Measurements from ENCODE around the gene PPP1R9A.

PPP1R9A gene

DNA sequence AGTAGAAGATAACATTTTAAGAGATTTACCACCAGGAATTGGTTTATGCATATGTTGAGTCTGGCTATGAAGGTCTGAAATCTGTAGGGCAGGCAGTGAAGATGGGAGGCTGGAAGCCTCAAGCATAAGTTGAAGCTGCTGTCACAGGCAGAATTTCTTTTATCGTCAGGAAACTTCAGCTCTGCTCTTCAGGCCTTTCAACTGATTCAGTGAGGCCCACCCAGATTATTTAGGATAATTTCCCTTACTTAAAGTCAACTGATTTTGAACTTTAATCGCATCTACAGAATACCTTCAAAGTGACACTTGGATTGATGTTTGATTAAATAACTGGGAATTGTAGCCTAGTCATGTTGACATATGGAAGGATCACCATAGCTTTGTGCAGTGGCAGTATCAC is 190.5 kb downstream of the PPP1R9A start:
- TF ChIP-seq ZNF274 (IDR thresholded peaks at IDR 0.05; ENCODE audit: low read depth, low read length): no peak
- no peak overlapping the region for H3K4me3 ChIP-seq (ENCODE audit: low read length)

DNA sequence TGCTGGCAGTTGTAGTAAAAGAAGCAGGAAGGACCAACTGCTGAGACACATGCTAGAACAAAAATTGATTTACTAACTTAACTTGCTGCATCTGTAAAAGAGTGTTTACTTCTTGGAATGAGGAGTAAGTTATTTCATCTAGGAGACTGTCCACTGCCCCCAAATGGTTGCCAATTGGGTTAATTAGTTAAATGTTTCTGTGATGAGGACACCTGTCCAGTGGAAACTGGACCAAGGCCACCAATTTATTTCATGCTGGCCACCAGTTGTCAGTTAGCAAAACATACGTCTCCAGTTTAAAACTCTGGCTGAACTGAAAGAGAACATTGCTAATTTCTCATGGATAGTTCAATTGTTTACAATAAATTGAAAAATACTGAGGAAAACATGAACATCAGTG is 191.7 kb downstream of the PPP1R9A start:
- TF ChIP-seq ZNF274 (IDR thresholded peaks at IDR 0.05; ENCODE audit: low read depth, low read length): no peak
- H3K4me3 ChIP-seq (ENCODE audit: low read length): no peak overlapping the region

DNA sequence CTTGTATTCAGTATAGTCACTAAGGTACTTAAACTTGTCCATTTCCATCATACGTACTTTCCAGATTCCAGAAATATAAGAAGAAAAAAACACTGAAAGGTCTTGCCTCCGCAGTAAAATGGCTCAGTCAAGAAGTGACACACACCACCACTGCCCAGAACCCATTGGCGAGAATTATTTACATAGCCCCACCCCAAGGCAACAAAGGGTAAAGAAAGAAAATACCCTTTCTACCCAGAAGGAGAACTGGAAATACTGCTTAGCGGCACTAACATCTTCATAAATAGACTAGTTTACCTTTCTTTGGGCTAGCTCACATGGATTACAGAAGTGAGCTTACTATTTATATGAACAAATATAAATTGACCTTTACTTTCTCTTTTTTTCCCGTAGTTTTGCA is 194.0 kb downstream of the PPP1R9A start:
- no peak for TF ChIP-seq ZNF274 (IDR thresholded peaks at IDR 0.05; ENCODE audit: low read depth, low read length)
- no peak overlapping the region for H3K4me3 ChIP-seq (ENCODE audit: low read length)

DNA sequence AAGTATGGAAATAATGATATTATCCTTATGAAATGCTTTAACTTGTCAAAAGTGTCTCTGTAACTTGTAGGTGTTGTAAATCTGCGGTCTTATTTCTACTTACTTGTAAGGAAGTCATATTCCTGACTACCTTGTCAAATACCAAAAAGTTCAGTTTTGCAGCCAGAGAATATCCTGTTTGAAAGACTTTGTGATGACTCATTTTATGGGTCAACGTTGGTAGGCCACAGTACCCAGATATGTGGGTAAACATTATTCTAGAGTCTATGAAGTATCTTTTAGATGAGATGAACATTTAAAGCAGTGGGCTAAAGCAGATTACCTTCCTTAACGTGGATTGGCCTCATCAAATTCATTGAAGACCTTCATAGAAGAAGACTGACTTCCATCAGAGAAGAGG is 195.3 kb downstream of the PPP1R9A start:
- no peak for TF ChIP-seq ZNF274 (IDR thresholded peaks at IDR 0.05; ENCODE audit: low read depth, low read length)

DNA sequence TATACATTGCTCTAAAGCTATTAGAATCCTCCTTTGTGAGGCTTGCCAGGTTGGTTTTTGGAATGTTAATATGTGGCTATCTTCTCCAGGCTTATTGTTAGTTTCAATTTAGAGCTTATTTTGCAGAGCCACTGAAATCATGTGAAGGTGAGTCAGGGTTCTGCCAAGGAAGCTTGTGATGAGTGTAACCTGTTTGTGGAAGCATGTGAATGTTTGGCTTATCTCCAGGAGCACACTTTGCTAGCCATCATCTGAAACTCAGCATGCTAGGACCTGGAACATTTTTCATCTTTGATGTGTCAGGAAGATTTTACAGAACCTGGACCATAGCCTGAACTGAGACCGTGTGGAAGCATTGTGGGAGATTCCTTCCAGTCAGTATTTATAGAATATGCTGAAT is 197.3 kb downstream of the PPP1R9A start:
- TF ChIP-seq ZNF274 (IDR thresholded peaks at IDR 0.05; ENCODE audit: low read depth, low read length): no peak

More for the DNA sequence above, 195.3 kb downstream of the PPP1R9A start:
- H3K4me3 ChIP-seq (ENCODE audit: low read length): no peak overlapping the region

DNA sequence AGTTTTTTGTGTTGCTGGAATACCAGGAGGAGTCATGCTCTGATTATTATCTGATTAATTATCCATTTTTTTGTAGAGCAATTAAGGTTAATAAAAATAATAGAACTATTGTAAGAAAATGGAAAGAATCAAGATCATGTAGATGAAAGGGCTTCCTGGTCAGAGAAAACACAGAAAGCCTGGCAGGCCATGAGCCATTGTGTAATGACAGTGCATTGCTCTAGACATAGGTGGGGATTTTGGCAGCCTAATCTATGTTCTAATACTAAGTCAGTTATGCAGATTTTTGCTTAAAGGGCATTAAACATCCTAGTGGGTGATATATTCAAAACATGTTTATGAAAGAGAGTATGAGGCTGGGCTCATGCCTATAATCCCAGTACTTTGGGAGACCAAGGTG is 198.2 kb downstream of the PPP1R9A start:
- no peak overlapping the region for H3K4me3 ChIP-seq (ENCODE audit: low read length)
- TF ChIP-seq ZNF274 (IDR thresholded peaks at IDR 0.05; ENCODE audit: low read depth, low read length): no peak

More for the DNA sequence above, 197.3 kb downstream of the PPP1R9A start:
- no peak overlapping the region for H3K4me3 ChIP-seq (ENCODE audit: low read length)

DNA sequence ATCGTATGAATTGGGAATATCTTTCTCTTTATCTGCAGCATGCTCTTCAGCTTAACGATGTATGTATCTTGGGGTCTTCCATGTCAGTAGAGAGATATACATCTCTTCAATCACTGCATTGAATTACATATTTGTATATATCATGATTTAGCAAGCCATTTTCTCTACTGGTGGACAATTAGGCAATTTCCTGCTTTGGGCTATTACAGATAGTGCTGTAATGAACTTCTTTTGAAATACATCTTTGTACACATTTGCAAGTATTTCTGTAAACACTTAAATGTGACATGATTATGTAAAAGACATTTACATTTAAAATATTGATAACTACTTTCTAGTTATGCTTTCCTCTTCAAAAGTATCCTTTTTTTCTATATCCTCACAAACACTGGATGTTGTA is 199.0 kb downstream of the PPP1R9A start:
- H3K4me3 ChIP-seq (ENCODE audit: low read length): no peak overlapping the region
- TF ChIP-seq ZNF274 (IDR thresholded peaks at IDR 0.05; ENCODE audit: low read depth, low read length): no peak

DNA sequence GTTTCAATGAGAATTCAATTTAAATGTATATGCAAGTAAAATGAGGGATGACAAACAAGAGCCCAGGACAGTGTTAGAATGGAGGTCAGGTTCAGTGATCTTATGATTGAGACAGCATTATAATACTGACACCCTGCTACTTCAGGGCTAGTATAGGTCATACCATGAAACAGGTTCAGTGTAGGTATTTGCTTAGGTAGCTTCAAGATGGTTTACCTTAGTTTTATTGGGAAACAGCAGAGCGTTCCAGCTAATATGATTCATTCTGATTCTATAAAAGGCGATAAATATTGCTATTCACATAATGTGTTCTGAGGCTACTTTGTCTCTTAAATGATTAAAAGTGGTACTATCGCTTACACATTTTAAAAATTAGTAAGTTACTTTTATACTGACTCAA is 203.3 kb downstream of the PPP1R9A start:
- H3K4me3 ChIP-seq (ENCODE audit: low read length): no peak overlapping the region
- no peak for TF ChIP-seq ZNF274 (IDR thresholded peaks at IDR 0.05; ENCODE audit: low read depth, low read length)

DNA sequence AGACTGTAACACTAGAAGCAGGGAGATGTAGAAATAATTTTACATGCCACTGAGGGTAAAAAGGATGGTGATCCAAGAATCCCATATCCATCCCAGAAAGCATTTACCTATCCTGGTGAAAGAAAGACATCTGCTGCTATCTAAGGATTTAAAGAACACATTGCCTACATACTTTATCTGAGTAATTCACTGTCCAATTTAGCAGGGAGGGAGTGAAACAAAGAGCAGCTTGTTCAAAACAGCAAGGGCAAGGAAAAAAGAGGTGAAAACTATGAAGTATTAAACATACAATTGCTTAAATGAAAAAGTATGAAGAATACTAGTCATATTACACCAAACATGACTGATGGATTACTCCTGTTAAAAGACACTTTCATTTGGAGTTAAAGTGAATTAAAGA is 206.2 kb downstream of the PPP1R9A start:
- H3K4me3 ChIP-seq (ENCODE audit: low read length): no peak overlapping the region
- TF ChIP-seq ZNF274 (IDR thresholded peaks at IDR 0.05; ENCODE audit: low read depth, low read length): no peak

DNA sequence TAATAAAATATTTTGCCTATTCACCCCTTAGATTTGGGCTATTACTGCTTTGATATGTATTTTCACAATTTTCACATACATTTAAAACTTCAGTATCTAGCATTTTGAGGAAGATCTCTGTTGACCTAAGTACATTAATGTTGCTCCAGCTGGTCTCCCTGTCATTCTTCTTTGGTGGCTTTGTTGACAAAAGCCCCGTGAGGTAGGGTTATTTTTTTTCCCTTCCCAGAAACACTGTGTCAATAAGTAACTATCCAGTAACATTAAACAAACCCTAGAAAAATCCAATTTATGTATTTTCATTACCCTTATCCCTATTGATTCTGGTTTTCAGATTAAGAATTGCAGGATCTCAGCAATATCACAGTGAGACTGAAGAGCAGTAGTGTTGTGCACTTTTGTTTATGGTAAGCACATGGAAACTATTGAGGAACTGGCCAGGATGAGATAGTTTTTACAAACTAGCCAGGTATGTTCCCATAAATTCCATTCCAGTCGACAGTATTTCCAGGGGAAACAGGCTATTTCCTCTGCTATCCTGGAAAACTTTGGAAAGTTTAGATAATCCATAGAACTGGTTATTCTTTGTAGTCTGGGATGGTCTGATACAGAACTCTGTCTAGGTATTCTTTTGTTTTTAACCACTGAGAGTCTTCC is 218.8 kb downstream of the PPP1R9A start:
- no peak for TF ChIP-seq ZNF274 (IDR thresholded peaks at IDR 0.05; ENCODE audit: low read depth, low read length)
- H3K4me3 ChIP-seq (ENCODE audit: low read length): no peak overlapping the region

DNA sequence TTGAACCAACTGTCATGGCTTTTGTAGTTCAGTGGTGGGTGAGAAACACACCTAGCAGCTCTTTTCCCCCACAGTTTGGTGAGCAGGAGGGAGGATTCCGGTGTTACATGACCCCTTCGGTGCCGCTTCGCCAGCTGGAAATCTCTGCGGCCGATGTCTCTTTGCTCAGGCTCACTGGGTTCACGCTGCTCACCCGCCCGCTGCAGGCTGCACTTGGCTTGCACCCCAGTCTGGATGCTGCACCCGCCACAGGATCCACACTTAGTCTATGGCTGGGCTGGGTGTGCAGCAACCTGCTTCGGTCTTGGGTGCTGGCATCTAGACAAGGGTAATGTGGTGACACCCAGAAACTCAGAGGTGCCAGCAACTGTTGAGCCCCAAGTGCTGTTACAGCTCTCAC is 225.1 kb downstream of the PPP1R9A start:
- H3K4me3 ChIP-seq (ENCODE audit: low read length): no peak overlapping the region
- TF ChIP-seq ZNF274 (IDR thresholded peaks at IDR 0.05; ENCODE audit: low read depth, low read length): no peak

DNA sequence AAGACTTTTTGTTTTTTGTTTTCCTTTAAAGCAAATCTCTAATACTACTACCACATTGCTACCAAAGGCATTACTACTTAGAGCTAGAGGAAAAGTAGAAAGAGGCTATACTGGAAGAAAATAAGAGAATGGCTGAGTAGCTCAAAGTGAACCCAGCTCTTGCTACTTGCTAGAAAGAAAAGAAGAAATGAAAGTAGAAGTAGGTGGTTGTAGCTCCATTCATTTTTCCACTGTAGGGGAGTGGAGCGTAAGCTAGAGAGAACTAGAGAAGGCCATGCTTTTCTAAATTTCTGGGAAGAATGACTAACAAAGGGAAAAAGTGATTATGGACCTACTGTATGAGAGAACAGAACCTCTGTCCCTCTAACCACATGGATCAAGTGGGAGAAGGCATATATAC is 232.5 kb downstream of the PPP1R9A start:
- no peak for TF ChIP-seq ZNF274 (IDR thresholded peaks at IDR 0.05; ENCODE audit: low read depth, low read length)
- no peak overlapping the region for H3K4me3 ChIP-seq (ENCODE audit: low read length)

DNA sequence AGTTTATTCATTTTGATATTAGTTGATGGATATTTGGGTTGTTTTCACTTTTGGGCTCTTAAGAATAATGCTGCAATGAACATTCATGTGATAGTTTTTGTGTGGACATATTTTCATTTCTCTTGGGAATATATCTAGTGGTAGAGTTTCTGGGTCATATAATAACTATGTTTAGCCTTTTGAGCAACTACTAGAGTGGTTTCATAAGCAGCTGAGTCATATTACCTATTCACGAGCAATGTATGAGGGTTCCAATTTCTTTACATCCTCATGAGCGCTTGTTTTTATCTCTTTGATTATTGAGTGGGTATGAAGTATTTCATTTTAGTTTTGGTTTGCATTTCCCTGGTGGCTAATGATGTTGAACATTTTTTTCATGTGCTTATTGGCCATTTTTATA is 234.4 kb downstream of the PPP1R9A start:
- TF ChIP-seq ZNF274 (IDR thresholded peaks at IDR 0.05; ENCODE audit: low read depth, low read length): no peak
- no peak overlapping the region for H3K4me3 ChIP-seq (ENCODE audit: low read length)

DNA sequence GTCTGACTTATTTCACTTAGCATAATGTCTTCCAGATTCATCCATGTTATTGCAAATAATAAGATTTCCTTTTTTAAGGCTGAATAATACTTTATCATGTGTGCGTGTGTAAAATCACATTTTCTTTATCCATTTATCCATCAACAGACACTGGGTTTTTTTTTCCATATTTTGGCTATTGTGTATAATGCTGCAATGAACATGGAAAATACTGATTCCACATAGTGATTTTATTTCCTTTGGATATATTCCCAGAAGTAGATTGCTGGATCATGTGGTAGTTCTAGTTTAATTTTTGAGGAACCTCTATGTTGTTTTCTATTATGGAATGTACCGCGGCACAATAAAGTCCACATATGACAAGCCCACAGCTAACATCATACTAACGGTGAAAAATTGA is 236.9 kb downstream of the PPP1R9A start:
- TF ChIP-seq ZNF274 (IDR thresholded peaks at IDR 0.05; ENCODE audit: low read depth, low read length): no peak
- H3K4me3 ChIP-seq (ENCODE audit: low read length): no peak overlapping the region

DNA sequence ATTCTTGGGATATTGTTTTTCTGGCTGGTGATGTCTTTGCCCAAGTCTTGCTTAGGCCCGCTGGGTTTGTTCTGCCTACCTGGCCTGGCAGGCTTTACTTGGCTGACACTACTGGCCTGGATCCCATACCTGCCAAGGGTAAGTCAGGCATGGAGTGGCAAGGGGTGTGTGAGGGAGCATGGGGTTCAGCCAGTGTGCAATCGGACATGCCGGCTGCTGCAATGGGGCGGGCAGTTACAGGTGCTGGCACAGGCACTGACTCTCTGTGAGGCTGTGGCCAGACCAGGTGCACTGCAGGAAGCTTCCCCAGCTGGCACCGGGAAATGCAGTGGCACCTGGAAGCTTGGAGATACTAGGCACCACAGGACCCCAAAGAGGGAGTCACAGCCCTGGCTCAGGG is 248.6 kb downstream of the PPP1R9A start:
- TF ChIP-seq ZNF274 (IDR thresholded peaks at IDR 0.05; ENCODE audit: low read depth, low read length): no peak
- no peak overlapping the region for H3K4me3 ChIP-seq (ENCODE audit: low read length)

DNA sequence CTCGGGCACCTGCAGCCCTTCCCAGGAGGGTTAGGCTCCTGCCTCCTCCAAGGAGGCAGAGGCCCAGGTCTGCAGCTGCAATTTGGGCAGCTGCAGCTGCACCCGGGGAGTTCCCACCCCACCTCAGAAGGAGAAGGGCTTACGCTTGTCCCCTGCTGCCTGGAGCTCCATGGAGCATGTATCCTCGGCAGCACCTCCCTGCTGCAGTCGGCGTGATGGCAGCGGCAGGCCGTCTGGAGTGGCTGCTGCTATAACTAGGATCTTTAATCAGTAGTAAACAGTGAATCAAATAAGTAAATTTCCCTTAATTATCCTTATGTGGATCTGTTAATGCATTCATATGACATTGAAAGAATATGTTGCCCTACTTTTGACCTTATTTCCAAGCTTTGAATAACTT is 250.0 kb downstream of the PPP1R9A start:
- no peak overlapping the region for H3K4me3 ChIP-seq (ENCODE audit: low read length)
- TF ChIP-seq ZNF274 (IDR thresholded peaks at IDR 0.05; ENCODE audit: low read depth, low read length): no peak

All from GM08714 (cell line).